AG09309 (cell line): ENCODE data around the gene ZYG11A.
A peak's percentile ranks its signal among the peaks of the same experiment; 100 is the strongest.

Experiments
- DNase-seq: peaks from one replicate; pipeline ENCODE4 v3.0.0-alpha.2; 2010; ENCODE audit warnings: low read depth
- H3K4me3 ChIP-seq: 2 replicates; pipeline ENCODE4 v1.5.1; 2011; ENCODE audit warnings: mild to moderate bottlenecking, low read depth, low read length, moderate library complexity; ENCODE audit not compliant: control insufficient read depth
- TF ChIP-seq, protein P1 (sequence below): IDR thresholded peaks from 2 replicates; pipeline ENCODE4 v1.5.1; 2011; ENCODE audit warnings: mild to moderate bottlenecking, low read depth, low read length, inconsistent platforms; ENCODE audit not compliant: insufficient read depth, control insufficient read depth; ENCODE audit errors: missing control alignments

Gene ZYG11A

DNA sequence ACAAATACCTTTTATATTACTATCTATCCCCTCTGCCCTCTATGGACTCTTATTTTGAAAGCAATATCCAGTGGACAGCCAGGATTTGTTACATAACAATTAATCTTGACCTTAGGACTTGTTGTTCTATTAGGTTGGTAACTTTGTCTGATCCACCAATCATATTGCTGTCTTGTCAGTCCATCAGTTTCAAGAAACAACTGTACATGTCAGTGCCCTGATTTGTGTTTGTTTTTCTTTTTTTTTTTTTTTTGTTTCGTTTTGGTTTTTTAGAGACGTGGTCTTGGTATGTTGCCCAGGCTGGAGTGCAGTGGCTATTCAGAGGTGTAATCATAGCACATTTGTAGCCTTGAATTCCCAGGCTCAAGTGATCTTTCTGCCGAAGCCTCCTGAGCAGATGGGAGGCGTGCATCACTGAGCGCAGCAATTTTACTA lies 83.0 kb downstream of the ZYG11A start:
- DNase-seq: no peak
- no peak overlapping the region for H3K4me3 ChIP-seq
- TF ChIP-seq, protein P1, sequence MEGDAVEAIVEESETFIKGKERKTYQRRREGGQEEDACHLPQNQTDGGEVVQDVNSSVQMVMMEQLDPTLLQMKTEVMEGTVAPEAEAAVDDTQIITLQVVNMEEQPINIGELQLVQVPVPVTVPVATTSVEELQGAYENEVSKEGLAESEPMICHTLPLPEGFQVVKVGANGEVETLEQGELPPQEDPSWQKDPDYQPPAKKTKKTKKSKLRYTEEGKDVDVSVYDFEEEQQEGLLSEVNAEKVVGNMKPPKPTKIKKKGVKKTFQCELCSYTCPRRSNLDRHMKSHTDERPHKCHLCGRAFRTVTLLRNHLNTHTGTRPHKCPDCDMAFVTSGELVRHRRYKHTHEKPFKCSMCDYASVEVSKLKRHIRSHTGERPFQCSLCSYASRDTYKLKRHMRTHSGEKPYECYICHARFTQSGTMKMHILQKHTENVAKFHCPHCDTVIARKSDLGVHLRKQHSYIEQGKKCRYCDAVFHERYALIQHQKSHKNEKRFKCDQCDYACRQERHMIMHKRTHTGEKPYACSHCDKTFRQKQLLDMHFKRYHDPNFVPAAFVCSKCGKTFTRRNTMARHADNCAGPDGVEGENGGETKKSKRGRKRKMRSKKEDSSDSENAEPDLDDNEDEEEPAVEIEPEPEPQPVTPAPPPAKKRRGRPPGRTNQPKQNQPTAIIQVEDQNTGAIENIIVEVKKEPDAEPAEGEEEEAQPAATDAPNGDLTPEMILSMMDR: no peak

DNA sequence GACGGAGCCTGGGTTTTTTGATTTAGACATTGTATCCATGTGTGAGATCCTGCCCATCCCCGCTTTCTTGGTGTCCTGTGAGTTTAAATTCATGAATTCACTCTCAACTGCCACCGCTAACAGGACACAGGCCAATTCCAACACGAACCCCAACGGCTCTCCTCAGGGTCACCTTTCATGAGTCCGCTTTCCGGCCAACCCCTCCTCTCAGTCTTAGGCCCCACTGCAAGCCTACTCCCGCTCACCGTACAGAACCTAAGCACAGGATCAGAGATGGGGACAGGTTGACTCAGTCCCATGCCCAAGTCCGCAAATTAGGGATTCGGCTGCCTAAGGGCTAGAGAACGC lies 84.3 kb downstream of the ZYG11A start:
- TF ChIP-seq, protein P1: no peak
- H3K4me3 ChIP-seq: peak overlapping the region; percentile 92
- DNase-seq: no peak

DNA sequence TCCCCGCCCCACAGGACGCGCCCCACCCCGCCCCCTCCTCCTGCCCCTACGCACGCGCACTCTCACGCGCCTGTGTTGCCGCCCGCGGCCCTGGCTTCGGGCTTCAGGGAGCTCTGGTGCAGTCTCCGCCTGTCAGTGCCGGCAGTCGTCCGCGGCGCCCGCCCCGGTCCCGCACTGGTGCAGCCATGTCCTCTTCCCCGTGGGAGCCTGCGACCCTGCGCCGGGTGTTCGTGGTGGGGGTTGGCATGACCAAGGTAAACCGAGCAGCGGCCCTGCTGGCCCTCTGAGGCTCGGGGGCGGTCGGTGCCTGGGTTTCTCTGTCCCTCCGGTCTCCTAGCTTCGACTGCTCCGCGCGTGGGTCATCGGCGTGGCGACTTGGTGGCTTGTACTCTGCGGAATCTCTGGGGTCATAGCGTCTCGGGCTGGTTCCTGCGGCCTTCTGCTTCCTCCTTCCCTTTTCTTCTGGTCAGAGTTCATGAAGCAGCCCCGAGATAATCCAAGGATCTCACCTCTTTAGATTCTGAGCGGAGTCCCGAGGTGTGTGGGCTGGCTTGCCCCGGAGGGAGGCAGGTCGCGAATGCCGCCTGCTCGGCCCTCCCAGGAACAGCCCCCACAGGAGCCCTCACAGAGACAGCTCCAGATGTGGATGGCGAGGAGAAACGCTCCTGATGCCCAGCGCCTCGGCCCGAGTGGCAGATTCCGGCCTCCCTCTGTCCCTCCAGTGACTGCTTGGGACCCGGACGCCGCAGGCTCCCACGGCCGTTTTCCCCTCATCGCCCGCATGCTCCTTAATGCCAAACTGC lies 84.9 kb downstream of the ZYG11A start, which contains the start of gene SCP2:
Gene SCP2 (plus strand): TSS at position 65 of the 803 bp plus-strand sequence. CDS start 121 bp downstream, at position 186.
- no peak for DNase-seq
- H3K4me3 ChIP-seq: peak within 1 kb of the TSS; percentile 92
- TF ChIP-seq, protein P1: no peak

DNA sequence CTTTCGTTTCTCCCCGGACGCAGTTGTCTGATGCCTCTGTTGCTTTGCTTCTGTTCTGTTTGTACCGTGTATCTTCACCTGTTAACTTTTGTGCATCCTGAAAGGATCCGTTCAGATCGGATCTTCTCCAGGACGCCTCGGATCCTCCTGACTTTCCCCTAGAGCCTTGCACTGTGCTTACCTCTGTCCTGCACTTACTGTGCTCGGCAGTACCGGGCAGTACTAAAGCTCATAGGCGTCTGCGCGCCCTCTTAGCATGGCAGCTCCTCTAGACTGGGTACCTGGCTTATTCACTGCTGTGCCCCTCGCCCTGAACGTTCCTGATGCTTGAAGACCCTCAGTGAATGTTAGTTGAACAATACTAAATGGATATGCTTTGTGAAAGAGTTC lies 85.5 kb downstream of the ZYG11A start:
- peak overlapping the region; percentile 92 for H3K4me3 ChIP-seq
- TF ChIP-seq, protein P1: no peak
- no peak for DNase-seq

DNA sequence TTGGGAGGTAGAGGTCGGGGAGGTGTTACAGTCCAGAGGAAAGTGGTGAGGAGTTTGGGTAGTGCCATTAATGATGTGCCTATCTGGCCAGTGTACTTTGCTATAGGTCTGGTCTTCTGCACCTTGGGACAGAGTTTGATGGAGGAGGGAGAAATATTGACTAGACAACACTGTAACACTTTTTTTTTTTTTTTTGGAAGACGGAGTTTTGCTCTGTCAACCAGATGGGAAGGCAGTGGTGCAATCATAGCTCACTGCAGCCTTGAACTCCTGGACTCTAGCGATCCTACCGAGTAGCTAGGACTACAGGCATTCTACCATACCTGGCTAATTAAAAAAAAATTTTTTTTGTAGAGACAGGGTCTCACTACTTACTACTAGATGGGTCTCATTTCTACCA lies 86.5 kb downstream of the ZYG11A start:
- DNase-seq: no peak
- TF ChIP-seq, protein P1: no peak
- H3K4me3 ChIP-seq: no peak overlapping the region

DNA sequence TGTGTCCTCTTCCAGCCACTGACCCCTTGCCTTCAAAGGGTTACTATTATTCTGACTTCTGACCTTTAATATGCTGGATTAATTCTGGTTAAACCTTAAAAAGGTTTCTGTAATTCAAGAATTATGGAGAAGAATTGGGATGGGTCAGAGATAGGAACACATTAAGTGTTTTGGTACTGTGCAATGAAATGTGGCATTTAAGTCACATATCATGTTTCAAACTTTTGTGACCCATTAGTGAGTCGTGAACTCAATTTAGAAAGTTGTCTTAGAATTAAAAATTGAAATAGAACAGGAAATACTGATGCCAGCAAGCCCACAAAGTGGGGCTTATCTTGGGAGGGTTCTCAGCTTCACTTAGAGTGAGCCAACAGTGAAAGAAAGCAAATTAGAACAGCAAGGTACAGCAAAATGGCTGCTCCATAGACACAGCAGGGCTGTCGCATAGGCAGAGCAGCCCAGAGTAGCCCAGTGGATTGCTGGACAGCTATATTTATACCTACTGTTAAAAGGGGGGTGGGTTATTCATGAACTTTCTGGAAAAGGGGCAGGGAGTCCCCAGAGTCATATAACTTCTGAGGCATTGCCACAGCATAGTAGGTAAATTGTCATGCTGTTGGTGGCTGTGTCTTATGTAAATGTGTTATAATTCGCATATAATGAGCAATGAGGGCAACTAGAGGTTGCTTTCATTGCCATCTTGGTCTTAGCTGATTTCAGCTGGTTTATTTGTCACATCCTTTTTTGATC lies 95.0 kb downstream of the ZYG11A start:
- H3K4me3 ChIP-seq: no peak overlapping the region
- no peak for DNase-seq
- TF ChIP-seq, protein P1: no peak
